ENCODE measurements around the gene SRGAP1. TPM values are rescaled to one million over a fixed set of nuclear protein-coding genes. Genes with fewer than 3 reads are reported as not detected.
"Not testable (repeated sequence)": the region's sequence is repeated elsewhere in the genome, so short reads cannot be mapped to it uniquely, and the experiment has no call there.

SRGAP1 gene
- total RNA-seq, 1 donor from 2014 or later: 14.8 TPM

DNA sequence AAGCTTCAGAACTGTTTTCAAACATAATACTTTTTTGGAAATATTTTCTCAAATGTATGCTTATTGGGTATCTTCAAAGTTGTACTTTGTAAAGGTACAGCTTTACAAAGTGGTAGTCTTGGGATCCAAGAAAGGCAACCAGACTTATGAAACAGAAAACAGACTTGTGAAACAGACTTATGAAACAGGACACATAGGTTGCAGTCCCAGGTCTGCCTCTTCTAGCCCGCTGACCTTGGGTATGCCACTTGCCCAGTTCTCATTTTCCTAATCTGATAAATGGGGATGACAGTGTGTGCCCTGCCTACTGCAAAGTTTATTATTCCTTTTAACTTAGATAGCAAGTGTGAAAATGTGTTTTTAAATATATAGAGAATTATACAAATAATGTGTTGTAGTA, 263.3 kb downstream of the SRGAP1 start:
- H3K27me3 Mint-ChIP-seq (ENCODE audit: low read depth): no peaks in the 10 kb centered on the region
- no peaks in the 10 kb centered on the region for H3K4me1 Mint-ChIP-seq
- H3K4me3 Mint-ChIP-seq: no peak overlapping the region
- H3K9me3 Mint-ChIP-seq: peaks cover 3% of the 10 kb centered on the region
- H3K27ac Mint-ChIP-seq (ENCODE audit: unreplicated experiment): no peak overlapping the region
- H3K36me3 Mint-ChIP-seq (ENCODE audit: low read depth): peaks cover 8% of the 10 kb centered on the region
- TF ChIP-seq, protein P1, sequence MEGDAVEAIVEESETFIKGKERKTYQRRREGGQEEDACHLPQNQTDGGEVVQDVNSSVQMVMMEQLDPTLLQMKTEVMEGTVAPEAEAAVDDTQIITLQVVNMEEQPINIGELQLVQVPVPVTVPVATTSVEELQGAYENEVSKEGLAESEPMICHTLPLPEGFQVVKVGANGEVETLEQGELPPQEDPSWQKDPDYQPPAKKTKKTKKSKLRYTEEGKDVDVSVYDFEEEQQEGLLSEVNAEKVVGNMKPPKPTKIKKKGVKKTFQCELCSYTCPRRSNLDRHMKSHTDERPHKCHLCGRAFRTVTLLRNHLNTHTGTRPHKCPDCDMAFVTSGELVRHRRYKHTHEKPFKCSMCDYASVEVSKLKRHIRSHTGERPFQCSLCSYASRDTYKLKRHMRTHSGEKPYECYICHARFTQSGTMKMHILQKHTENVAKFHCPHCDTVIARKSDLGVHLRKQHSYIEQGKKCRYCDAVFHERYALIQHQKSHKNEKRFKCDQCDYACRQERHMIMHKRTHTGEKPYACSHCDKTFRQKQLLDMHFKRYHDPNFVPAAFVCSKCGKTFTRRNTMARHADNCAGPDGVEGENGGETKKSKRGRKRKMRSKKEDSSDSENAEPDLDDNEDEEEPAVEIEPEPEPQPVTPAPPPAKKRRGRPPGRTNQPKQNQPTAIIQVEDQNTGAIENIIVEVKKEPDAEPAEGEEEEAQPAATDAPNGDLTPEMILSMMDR (conservative IDR thresholded peaks at IDR 0.05): no peak
- DNase-seq (ENCODE audit: low read depth, low spot score): no peak

DNA sequence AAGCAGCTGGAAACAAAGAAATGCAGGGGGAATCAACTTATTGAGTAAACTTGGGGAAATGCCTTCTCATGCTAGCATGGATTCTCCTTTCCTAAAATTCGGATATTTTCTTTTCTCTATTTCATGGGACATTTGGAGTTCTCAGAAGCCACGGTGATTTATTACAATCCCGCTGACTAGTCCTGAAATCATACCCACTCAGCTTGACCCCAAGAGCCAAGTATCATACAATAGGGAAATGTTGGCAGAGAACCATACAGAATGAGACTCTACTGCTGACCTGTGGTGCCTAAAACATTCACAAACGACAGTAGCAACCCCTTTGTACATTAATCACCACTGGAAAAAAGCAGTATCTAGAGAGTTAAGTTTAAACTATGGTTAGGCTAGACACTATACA, 265.2 kb downstream of the SRGAP1 start:
- TF ChIP-seq, protein P1 (conservative IDR thresholded peaks at IDR 0.05): no peak
- H3K27me3 Mint-ChIP-seq (ENCODE audit: low read depth): no peaks in the 10 kb centered on the region
- no peak overlapping the region for H3K4me3 Mint-ChIP-seq
- H3K36me3 Mint-ChIP-seq (ENCODE audit: low read depth): peaks cover 8% of the 10 kb centered on the region
- no peaks in the 10 kb centered on the region for H3K4me1 Mint-ChIP-seq
- peaks cover 3% of the 10 kb centered on the region for H3K9me3 Mint-ChIP-seq
- H3K27ac Mint-ChIP-seq (ENCODE audit: unreplicated experiment): no peak overlapping the region
- no peak for DNase-seq (ENCODE audit: low read depth, low spot score)

DNA sequence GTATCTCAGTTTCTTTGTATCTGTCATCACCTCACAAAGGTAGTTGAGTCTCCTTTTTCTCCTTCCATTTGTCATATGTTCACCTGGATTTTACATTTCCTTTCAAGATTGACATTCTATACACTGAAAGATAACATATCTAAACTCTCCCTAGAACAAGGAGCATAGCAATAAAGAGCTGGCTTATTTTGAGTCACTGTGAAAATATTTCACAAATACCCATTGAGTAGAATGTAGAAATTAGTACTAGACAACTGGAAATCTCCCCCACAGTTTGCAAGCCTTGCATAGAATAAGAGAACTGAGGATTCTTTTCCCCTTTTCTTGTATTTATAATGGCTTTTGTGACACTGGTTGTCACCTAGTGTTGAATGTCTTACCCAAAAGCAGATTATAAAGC, 266.4 kb downstream of the SRGAP1 start:
- no peak for DNase-seq (ENCODE audit: low read depth, low spot score)
- H3K4me3 Mint-ChIP-seq: no peak overlapping the region
- H3K9me3 Mint-ChIP-seq: peaks cover 3% of the 10 kb centered on the region
- H3K4me1 Mint-ChIP-seq: no peaks in the 10 kb centered on the region
- peaks cover 11% of the 10 kb centered on the region for H3K36me3 Mint-ChIP-seq (ENCODE audit: low read depth)
- TF ChIP-seq, protein P1 (conservative IDR thresholded peaks at IDR 0.05): no peak
- H3K27me3 Mint-ChIP-seq (ENCODE audit: low read depth): no peaks in the 10 kb centered on the region
- no peak overlapping the region for H3K27ac Mint-ChIP-seq (ENCODE audit: unreplicated experiment)

DNA sequence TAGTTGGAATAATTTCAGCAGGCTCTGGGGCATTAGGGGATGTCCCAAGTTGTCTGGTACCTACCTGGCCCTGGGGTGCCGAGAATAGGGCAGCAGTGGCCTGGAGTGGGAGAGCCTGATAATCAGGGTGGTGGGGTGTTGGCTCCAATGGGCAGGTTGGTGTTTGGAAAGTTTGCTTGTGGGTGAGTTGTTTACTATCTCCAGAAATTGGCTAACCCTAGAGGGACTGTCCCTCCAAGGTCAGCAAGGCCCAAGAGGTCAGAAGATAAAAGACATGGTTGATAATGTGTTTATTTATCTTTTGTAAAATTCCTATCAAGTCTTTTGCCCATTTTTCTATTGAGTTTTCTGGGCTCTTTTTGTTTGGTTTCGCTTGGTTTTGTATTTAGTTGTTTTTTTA, 272.5 kb downstream of the SRGAP1 start:
- Mint-ChIP-seq H3K4me1 (peaks cover 7% of the 10 kb centered on the region), H3K9me3 (peaks cover 3% of the 10 kb centered on the region), H3K36me3 (ENCODE audit: low read depth) (peaks cover 7% of the 10 kb centered on the region), H3K27ac (ENCODE audit: unreplicated experiment) (no peak overlapping the region), H3K27me3 (ENCODE audit: low read depth) (no peaks in the 10 kb centered on the region), H3K4me3 (no peak overlapping the region)
- TF ChIP-seq, protein P1 (conservative IDR thresholded peaks at IDR 0.05): no peak
- no peak for DNase-seq (ENCODE audit: low read depth, low spot score)

DNA sequence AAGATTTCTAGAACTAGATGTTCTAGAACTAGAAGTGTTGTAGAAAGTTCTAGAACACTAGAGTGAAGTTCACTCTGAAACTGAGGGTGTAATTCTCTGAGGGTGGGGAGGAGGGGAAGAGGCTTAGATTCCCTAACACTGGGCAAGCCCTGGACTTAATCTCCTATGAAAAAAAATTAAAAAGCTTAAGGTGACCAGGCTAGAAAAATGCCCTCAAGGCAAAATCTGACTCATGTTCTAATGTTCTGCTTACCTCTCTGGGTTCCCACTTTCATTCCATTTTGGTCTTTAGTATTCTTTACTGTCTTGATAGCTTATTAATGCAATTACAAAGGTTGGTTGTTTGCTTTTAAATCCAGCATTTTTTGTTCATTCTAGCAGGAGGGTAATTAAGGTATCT, 276.1 kb downstream of the SRGAP1 start:
- H3K27me3 Mint-ChIP-seq (ENCODE audit: low read depth): no peaks in the 10 kb centered on the region
- no peak for DNase-seq (ENCODE audit: low read depth, low spot score)
- H3K36me3 Mint-ChIP-seq (ENCODE audit: low read depth): no peaks in the 10 kb centered on the region
- H3K27ac Mint-ChIP-seq (ENCODE audit: unreplicated experiment): no peak overlapping the region
- peaks cover 10% of the 10 kb centered on the region for H3K4me1 Mint-ChIP-seq
- H3K4me3 Mint-ChIP-seq: no peak overlapping the region
- TF ChIP-seq, protein P1 (conservative IDR thresholded peaks at IDR 0.05): no peak
- H3K9me3 Mint-ChIP-seq: no peaks in the 10 kb centered on the region

DNA sequence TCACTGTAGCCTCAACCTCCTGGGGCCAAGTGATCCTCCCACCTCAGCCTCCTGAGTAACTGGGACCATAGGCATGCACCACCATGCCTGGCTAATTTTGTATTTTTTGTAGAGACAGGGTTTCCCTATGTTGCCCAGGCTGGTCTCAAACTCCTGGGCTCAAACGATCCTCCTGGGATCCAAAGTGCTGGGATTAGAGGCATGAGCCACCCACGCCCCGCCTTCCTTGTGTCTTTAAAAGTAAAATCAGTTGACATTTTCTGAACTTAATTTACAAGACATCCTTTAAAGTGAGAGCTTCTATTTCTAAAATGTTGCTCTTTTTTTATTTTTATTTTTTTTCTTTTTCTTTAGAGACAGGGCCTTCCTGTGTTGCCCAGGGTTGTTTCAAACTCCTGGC, 276.6 kb downstream of the SRGAP1 start:
- not testable (repeated sequence) for DNase-seq (ENCODE audit: low read depth, low spot score); H3K4me3 Mint-ChIP-seq; H3K27me3 Mint-ChIP-seq (ENCODE audit: low read depth); H3K36me3 Mint-ChIP-seq (ENCODE audit: low read depth); H3K9me3 Mint-ChIP-seq; H3K27ac Mint-ChIP-seq (ENCODE audit: unreplicated experiment)
- H3K4me1 Mint-ChIP-seq: peaks cover 10% of the 10 kb centered on the region
